ENCODE results near the gene GLYR1. TPM values are rescaled to one million over a fixed set of nuclear protein-coding genes. Genes with fewer than 3 reads are reported as not detected.

Gene GLYR1
- total and polyA plus RNA-seq, 2 experiments from 2014 or later = 59.9 to 105 TPM

DNA sequence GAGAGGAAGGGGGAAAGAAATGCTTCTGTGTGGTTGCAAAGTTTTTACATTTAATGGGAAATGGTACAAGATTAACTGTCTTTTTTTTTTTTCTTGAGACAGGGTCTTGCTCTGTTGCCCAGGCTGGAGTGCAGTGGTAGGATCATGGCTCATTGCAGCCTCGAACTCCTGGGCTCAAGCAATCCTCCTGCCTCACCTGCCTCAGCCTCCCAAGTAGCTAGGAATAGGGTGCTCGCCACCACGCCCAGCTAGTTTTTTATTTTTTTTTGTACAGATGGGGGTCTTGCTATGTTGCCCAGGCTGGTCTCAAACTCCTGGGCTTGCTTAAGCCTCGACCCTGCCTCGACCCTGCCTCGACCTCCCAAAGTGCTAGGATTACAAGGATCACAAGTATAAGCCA, 40.8 kb downstream of the GLYR1 start:
- DNase-seq (ENCODE audit: low spot score) = no peak
- H3K36me3 ChIP-seq (ENCODE audit: insufficient read depth) = peaks cover 16% of the 10 kb centered on the region
- 0 out of 2 replicates have a peak, but pooled peaks cover 3% of the 10 kb centered on the region for H3K79me2 ChIP-seq (replicated peaks; ENCODE audit: insufficient read depth)
- peaks cover 20% of the 10 kb centered on the region; the same call in 1 of the 2 replicates for H3F3A ChIP-seq (replicated peaks; ENCODE audit: low read depth)
- no peaks in the 10 kb centered on the region for H3K9me3 Mint-ChIP-seq
- H3K4me3 Mint-ChIP-seq = no peak overlapping the region
- ATAC-seq = no peak
- peaks cover 45% of the 10 kb centered on the region for H3K36me3 Mint-ChIP-seq (ENCODE audit: low read depth)
- no peaks in the 10 kb centered on the region for H3K27me3 ChIP-seq (ENCODE audit: insufficient read depth)
- H3K4me2 ChIP-seq = no peak overlapping the region
- no peak overlapping the region for H3K27ac ChIP-seq (ENCODE audit: low read depth)
- H3K9me2 ChIP-seq (ENCODE audit: insufficient read depth) = no peaks in the 10 kb centered on the region
- H4K20me1 ChIP-seq (replicated peaks; ENCODE audit: insufficient read depth) = no peaks in the 10 kb centered on the region
- peaks cover 10% of the 10 kb centered on the region for H3K27me3 Mint-ChIP-seq (ENCODE audit: insufficient read depth, low read depth, poor library complexity)
- peaks cover 19% of the 10 kb centered on the region for H3K4me1 Mint-ChIP-seq
- TF ChIP-seq STAT1 (IDR thresholded peaks at IDR 0.05; ENCODE audit: unreplicated experiment) = no peak
- TF ChIP-seq CREB1 (CRISPR knock-in tag; IDR thresholded peaks at IDR 0.05; ENCODE audit: low read depth) = no peak
- TF ChIP-seq CTCF (conservative IDR thresholded peaks at IDR 0.05; ENCODE audit: low read depth in 2 of 2) = no peak
- TF ChIP-seq EZH2 (IDR thresholded peaks at IDR 0.05; ENCODE audit: low read depth, unreplicated experiment) = no peak
- TF ChIP-seq ZNF462 (CRISPR knock-in tag; IDR thresholded peaks at IDR 0.05) = no peak
- TF ChIP-seq NANOG (IDR thresholded peaks at IDR 0.05; ENCODE audit: borderline replicate concordance) = no peak
- TF ChIP-seq, protein P1, sequence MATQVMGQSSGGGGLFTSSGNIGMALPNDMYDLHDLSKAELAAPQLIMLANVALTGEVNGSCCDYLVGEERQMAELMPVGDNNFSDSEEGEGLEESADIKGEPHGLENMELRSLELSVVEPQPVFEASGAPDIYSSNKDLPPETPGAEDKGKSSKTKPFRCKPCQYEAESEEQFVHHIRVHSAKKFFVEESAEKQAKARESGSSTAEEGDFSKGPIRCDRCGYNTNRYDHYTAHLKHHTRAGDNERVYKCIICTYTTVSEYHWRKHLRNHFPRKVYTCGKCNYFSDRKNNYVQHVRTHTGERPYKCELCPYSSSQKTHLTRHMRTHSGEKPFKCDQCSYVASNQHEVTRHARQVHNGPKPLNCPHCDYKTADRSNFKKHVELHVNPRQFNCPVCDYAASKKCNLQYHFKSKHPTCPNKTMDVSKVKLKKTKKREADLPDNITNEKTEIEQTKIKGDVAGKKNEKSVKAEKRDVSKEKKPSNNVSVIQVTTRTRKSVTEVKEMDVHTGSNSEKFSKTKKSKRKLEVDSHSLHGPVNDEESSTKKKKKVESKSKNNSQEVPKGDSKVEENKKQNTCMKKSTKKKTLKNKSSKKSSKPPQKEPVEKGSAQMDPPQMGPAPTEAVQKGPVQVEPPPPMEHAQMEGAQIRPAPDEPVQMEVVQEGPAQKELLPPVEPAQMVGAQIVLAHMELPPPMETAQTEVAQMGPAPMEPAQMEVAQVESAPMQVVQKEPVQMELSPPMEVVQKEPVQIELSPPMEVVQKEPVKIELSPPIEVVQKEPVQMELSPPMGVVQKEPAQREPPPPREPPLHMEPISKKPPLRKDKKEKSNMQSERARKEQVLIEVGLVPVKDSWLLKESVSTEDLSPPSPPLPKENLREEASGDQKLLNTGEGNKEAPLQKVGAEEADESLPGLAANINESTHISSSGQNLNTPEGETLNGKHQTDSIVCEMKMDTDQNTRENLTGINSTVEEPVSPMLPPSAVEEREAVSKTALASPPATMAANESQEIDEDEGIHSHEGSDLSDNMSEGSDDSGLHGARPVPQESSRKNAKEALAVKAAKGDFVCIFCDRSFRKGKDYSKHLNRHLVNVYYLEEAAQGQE (IDR thresholded peaks at IDR 0.05; ENCODE audit: unreplicated experiment) = no peak
- no peak for TF ChIP-seq POLR2AphosphoS5 (IDR thresholded peaks at IDR 0.05; ENCODE audit: low read depth)
- no peak for TF ChIP-seq JUNB (IDR thresholded peaks at IDR 0.05; ENCODE audit: unreplicated experiment)
- no peak for TF ChIP-seq EZH2phosphoT487 (IDR thresholded peaks at IDR 0.05; ENCODE audit: unreplicated experiment)
- TF ChIP-seq, protein P2, sequence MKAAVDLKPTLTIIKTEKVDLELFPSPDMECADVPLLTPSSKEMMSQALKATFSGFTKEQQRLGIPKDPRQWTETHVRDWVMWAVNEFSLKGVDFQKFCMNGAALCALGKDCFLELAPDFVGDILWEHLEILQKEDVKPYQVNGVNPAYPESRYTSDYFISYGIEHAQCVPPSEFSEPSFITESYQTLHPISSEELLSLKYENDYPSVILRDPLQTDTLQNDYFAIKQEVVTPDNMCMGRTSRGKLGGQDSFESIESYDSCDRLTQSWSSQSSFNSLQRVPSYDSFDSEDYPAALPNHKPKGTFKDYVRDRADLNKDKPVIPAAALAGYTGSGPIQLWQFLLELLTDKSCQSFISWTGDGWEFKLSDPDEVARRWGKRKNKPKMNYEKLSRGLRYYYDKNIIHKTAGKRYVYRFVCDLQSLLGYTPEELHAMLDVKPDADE (IDR thresholded peaks at IDR 0.05) = no peak
- no peak for TF ChIP-seq ZNF331 (CRISPR knock-in tag; IDR thresholded peaks at IDR 0.05; ENCODE audit: low read depth)
- no peak for TF ChIP-seq ZNF114 (CRISPR knock-in tag; IDR thresholded peaks at IDR 0.05)
- peaks cover 21% of the 10 kb centered on the region; the same call in 1 of the 2 replicates for H3K4me1 ChIP-seq (ENCODE audit: insufficient read depth)
- H2AFZ ChIP-seq = no peak overlapping the region
- H3K4me3 ChIP-seq = no peak overlapping the region
- H3K27ac Mint-ChIP-seq = no peak overlapping the region

Measured in GM23338 (cell line).